Breast epithelium (tissue), 4 donors: ENCODE measurements around the gene POPDC3. TPM values are rescaled to one million over a fixed set of nuclear protein-coding genes. Genes with fewer than 3 reads are reported as not detected.
"Not testable (repeated sequence)": the region's sequence is repeated elsewhere in the genome, so short reads cannot be mapped to it uniquely, and the experiment has no call there.

Source experiments
- DNase-seq, 2 donors: peaks; one replicate each; pipeline ENCODE4 v3.0.0-alpha.2; 2019; ENCODE audit warnings: low spot score in 2 of 2
- H3K27ac ChIP-seq, 2 donors: fragments of 200-600 bp; sonication (generic) in 1 of 2; one replicate each; pipeline ENCODE4 v1.5.1; 2016 to 2019; ENCODE audit warnings: mild to moderate bottlenecking in 1 of 2
- H3K27me3 ChIP-seq, 2 donors: fragments of 200-600 bp; sonication (generic) in 1 of 2; one replicate each; pipeline versions ENCODE4 v1.5.1 to v1.6.0; 2017 to 2019; ENCODE audit warnings: control low read depth in 1 of 2, mild to moderate bottlenecking in 1 of 2
- H3K36me3 ChIP-seq: fragments of 200-600 bp; one replicate; pipeline ENCODE4 v1.5.1; 2019
- H3K4me1 ChIP-seq, 2 donors: fragments of 200-600 bp; sonication (generic); one replicate each; pipeline ENCODE4 v1.5.1; 2016 to 2019; ENCODE audit warnings: control low read depth in 1 of 2
- H3K4me3 ChIP-seq, 3 donors: fragments of 200-600 bp; sonication (generic); 1 replicate in 2 of 3; 2 replicates in 1 of 3; pipeline ENCODE4 v1.5.1; 2016 to 2019; ENCODE audit warnings: mild to moderate bottlenecking in 3 of 3, moderate library complexity in 2 of 3
- H3K9me3 ChIP-seq, 2 donors: fragments of 200-600 bp; sonication (generic) in 1 of 2; one replicate each; pipeline ENCODE4 v1.5.1; 2016 to 2019; ENCODE audit warnings: control low read depth in 1 of 2
- POLR2A ChIP-seq: fragments of 450-650 bp; IDR thresholded peaks from one replicate; pipeline ENCODE4 v1.6.1; 2016; ENCODE audit warnings: antibody characterized with exemption, mild to moderate bottlenecking, moderate library complexity
- POLR2AphosphoS5 ChIP-seq, 3 donors: sonication (generic); formaldehyde crosslinking; IDR thresholded peaks; one replicate each; pipeline ENCODE4 v1.6.1; 2017; ENCODE audit warnings: antibody characterized with exemption in 3 of 3
- intact Hi-C: fragments of 100-400 bp; cut with DNase I; formaldehyde crosslinking; loops from one replicate; pipeline ENCODE4 v1.15.1; 2023; ENCODE audit warnings: low total_unique reads
- total RNA-seq, 3 donors: library from RNA; depleted of rRNA; stranded (reverse); fragments of >200 nt; gene quantifications; one replicate each; pipeline ENCODE4 v1.1.0, GENCODE V29; 2016
- TF ChIP-seq, protein P1 (sequence below), 3 donors: fragments of 450-650 bp; IDR thresholded peaks; one replicate each; pipeline ENCODE4 v1.5.1; 2016 to 2017; ENCODE audit warnings: antibody characterized with exemption in 3 of 3, mild to moderate bottlenecking in 3 of 3, moderate library complexity in 3 of 3

The POPDC3 gene
- total RNA-seq, 3 donors from 2014 or later: 0.98 TPM; not detected in 2

DNA sequence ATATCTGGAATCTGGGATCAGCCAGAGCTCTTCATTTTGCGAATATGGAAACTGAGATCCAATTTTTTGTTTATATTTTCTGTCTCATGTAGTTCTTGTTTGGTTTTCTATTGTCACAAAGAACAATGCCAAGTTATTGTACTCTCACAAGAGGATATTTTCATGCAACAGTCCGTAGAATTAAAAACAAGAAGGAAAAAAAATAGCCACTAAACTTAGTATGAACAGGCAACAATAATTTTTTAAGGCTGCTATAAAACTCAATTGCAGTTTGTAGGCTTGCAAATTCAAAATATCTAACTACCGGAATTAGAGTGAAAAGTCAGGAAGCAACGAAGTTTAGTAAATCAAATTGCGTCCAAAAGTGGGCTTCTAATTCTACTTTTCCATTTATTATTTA lies 1.2 kb downstream of the POPDC3 start:
- H3K4me1 ChIP-seq: no peaks in the 10 kb centered on the region
- H3K9me3 ChIP-seq: no peaks in the 10 kb centered on the region
- H3K4me3 ChIP-seq: no peak overlapping the region
- H3K27ac ChIP-seq: no peak overlapping the region
- intact Hi-C loops: no loop called here
- TF ChIP-seq, protein P1, sequence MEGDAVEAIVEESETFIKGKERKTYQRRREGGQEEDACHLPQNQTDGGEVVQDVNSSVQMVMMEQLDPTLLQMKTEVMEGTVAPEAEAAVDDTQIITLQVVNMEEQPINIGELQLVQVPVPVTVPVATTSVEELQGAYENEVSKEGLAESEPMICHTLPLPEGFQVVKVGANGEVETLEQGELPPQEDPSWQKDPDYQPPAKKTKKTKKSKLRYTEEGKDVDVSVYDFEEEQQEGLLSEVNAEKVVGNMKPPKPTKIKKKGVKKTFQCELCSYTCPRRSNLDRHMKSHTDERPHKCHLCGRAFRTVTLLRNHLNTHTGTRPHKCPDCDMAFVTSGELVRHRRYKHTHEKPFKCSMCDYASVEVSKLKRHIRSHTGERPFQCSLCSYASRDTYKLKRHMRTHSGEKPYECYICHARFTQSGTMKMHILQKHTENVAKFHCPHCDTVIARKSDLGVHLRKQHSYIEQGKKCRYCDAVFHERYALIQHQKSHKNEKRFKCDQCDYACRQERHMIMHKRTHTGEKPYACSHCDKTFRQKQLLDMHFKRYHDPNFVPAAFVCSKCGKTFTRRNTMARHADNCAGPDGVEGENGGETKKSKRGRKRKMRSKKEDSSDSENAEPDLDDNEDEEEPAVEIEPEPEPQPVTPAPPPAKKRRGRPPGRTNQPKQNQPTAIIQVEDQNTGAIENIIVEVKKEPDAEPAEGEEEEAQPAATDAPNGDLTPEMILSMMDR (IDR thresholded peaks at IDR 0.05): no peak
- TF ChIP-seq POLR2AphosphoS5 (IDR thresholded peaks at IDR 0.05): no peak
- no peak for TF ChIP-seq POLR2A
- no peak for DNase-seq
- H3K27me3 ChIP-seq: peaks cover 0 to 20% of the 10 kb centered on the region in 2 donors
- H3K36me3 ChIP-seq: no peaks in the 10 kb centered on the region

DNA sequence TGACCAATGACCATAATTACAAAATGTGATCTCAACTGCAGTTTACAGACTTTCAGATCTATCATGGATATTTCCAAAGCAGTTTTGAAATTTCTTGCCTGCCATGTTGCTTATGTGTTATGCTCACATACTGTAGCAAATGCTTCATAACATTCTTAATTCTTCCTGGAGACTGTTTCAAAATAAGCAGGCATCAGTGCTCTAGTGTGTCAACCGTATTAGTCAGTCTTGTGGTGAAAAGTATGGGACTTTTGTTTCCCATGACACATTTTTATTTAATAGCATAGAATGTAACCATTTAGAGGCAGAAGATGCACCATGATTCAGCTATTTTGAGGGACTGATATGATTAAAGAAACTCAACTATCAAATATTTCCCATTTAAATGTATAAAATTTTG lies 1.7 kb downstream of the POPDC3 start:
- peaks cover 0 to 20% of the 10 kb centered on the region in 2 donors for H3K27me3 ChIP-seq
- no peaks in the 10 kb centered on the region for H3K36me3 ChIP-seq
- no peak for DNase-seq
- H3K9me3 ChIP-seq: no peaks in the 10 kb centered on the region
- H3K4me3 ChIP-seq: no peak overlapping the region
- intact Hi-C loops: no loop called here
- no peak overlapping the region for H3K27ac ChIP-seq
- no peaks in the 10 kb centered on the region for H3K4me1 ChIP-seq
- no peak for TF ChIP-seq POLR2A
- TF ChIP-seq, protein P1 (IDR thresholded peaks at IDR 0.05): no peak

DNA sequence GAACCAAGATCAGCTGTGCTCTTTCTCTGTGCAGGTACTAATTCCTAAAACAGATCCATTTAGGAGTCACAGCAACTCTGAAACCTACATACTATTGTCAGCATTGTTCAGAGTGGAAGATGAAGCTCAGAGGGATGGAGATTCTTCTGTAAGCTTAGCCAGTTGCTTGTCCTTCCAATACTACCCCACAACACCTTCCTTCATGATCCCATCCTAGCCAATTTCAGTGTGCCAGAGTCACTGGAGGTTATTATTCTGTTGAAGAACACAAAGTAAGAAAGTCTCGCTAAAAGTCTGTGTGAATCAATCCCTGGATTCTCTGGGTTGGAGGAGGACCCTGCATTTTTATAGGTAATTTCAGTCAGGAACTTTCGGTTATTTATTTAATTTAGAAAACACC lies 2.3 kb downstream of the POPDC3 start:
- TF ChIP-seq, protein P1 (IDR thresholded peaks at IDR 0.05): no peak
- TF ChIP-seq POLR2AphosphoS5 (IDR thresholded peaks at IDR 0.05) (no peak), POLR2A (no peak)
- no peak overlapping the region for H3K27ac ChIP-seq
- no peaks in the 10 kb centered on the region for H3K36me3 ChIP-seq
- H3K9me3 ChIP-seq: no peaks in the 10 kb centered on the region
- no peaks in the 10 kb centered on the region for H3K4me1 ChIP-seq
- no peak for DNase-seq
- H3K27me3 ChIP-seq: peaks cover 0 to 20% of the 10 kb centered on the region in 2 donors
- intact Hi-C loops: no loop called here
- no peak overlapping the region for H3K4me3 ChIP-seq

DNA sequence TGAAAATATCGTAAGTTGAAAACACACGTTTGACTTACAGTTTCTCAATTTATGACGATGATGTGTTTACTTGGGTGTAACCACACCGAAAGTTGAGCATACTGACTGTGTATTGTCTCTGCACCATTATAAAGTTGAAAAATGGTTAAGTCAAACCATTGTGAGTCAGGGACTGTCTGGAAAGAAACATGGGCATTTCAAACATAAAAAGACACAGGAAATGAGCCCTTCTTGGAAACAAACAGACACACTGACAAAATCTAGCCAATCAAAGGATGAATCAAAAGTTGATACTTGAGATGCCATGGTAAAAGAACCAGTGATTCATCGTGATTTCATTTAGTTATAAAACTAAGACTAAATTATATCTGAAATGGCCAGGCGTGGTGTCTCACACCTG lies 5.3 kb downstream of the POPDC3 start:
- no peaks in the 10 kb centered on the region for H3K36me3 ChIP-seq
- peaks cover 0 to 6% of the 10 kb centered on the region in 2 donors for H3K27me3 ChIP-seq
- TF ChIP-seq POLR2AphosphoS5 (IDR thresholded peaks at IDR 0.05) (no peak), POLR2A (no peak)
- TF ChIP-seq, protein P1 (IDR thresholded peaks at IDR 0.05): no peak
- no peaks in the 10 kb centered on the region for H3K4me1 ChIP-seq
- H3K27ac ChIP-seq: no peak overlapping the region
- H3K4me3 ChIP-seq: no peak overlapping the region
- no peaks in the 10 kb centered on the region for H3K9me3 ChIP-seq
- DNase-seq: no peak
- intact Hi-C loops: no loop called here

DNA sequence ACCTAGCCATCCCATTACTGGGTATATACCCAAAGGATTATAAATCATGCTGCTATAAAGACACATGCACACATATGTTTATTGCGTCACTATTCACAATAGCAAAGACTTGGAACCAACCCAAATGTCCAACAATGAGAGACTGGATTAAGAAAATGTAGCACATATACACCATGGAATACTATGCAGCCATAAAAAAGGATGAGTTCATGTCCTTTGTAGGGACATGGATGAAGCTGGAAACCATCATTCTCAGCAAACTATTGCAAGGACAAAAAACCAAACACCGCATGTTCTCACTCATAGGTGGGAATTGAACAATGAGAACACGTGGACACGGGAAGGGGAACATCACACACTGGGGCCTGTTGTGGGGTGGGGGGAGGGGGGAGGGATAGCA lies 7.3 kb downstream of the POPDC3 start:
- H3K4me1 ChIP-seq, H3K9me3 ChIP-seq, H3K27ac ChIP-seq, H3K4me3 ChIP-seq, DNase-seq, intact Hi-C loops, H3K27me3 ChIP-seq, H3K36me3 ChIP-seq: not testable (repeated sequence)

DNA sequence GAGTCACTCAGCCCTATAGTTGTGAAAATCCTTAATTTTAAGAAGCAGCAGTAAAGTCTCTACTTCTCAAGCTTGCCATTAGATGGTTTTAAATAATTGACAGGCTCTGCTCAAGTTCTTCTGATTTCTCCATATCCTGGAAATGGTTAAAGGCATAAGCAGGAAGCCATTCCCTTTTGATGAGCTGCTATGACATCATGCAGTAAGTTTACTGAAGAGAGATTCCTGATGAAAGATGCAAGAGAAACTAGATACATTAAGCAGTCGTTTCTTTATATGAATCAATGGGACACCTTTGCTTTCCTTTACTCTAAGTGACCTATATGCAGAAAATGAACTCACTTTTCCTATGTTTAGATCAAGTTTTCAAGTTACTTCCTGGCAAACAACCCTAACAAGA lies 9.8 kb downstream of the POPDC3 start:
- H3K9me3 ChIP-seq: no peaks in the 10 kb centered on the region
- intact Hi-C loops: no loop called here
- no peak overlapping the region for H3K27ac ChIP-seq
- DNase-seq: no peak
- H3K27me3 ChIP-seq: no peaks in the 10 kb centered on the region
- H3K4me3 ChIP-seq: no peak overlapping the region
- no peaks in the 10 kb centered on the region for H3K36me3 ChIP-seq
- H3K4me1 ChIP-seq: no peaks in the 10 kb centered on the region
- TF ChIP-seq, protein P1 (IDR thresholded peaks at IDR 0.05): no peak
